BLaER1 (cell line): ENCODE results near the gene FFAR1.
"Not testable (repeated sequence)": the region's sequence is repeated elsewhere in the genome, so short reads cannot be mapped to it uniquely, and the experiment has no call there.

ENCODE experiments used
- H3K27ac ChIP-seq: shearing (Covaris generic); formaldehyde crosslinking; 2 replicates; pipeline ENCODE4 v1.8.1; 2022
- H3K27me3 ChIP-seq: shearing (Covaris generic); formaldehyde crosslinking; 2 replicates; pipeline ENCODE4 v1.8.1; 2022
- H3K36me3 ChIP-seq: shearing (Covaris generic); formaldehyde crosslinking; 2 replicates; pipeline ENCODE4 v1.8.1; 2022
- H3K4me1 ChIP-seq: shearing (Covaris generic); formaldehyde crosslinking; 2 replicates; pipeline ENCODE4 v1.8.1; 2022
- H3K4me2 ChIP-seq: shearing (Covaris generic); formaldehyde crosslinking; 2 replicates; pipeline ENCODE4 v1.8.1; 2022
- H3K4me3 ChIP-seq: shearing (Covaris generic); formaldehyde crosslinking; 2 replicates; pipeline ENCODE4 v1.8.1; 2022
- H3K9ac ChIP-seq: shearing (Covaris generic); formaldehyde crosslinking; 2 replicates; pipeline ENCODE4 v1.8.1; 2022
- H3K9me3 ChIP-seq: shearing (Covaris generic); formaldehyde crosslinking; 2 replicates; pipeline ENCODE4 v1.8.1; 2022
- H4K20me1 ChIP-seq: shearing (Covaris generic); formaldehyde crosslinking; 2 replicates; pipeline ENCODE4 v1.8.1; 2022
- Cebpa-rat ChIP-seq: shearing (Covaris generic); IDR thresholded peaks from 2 replicates; pipeline ENCODE4 v1.8.1; 2022

FFAR1 gene

DNA sequence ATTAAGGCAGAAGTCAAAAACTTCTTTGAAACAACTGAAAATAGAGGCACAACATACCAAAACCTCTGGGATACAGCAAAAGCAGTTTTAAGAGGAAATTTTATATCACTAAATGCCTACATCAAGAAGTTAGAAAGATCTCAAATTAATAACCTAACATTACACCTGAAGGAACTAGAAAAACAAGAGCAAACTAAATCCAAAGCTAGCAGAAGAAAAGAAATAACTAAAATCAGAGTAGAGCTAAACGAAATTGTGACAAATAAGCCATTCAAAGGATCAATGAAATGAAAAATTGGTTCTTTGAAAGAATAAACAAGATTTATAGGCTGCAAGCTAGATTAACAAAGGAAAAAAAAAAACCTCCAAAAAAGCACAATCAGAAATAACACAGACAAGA lies 20.7 kb downstream of the FFAR1 start:
- no peaks in the 10 kb centered on the region for H3K27me3 ChIP-seq
- H3K4me3 ChIP-seq: no peak overlapping the region
- no peaks in the 10 kb centered on the region for H3K9me3 ChIP-seq
- no peak overlapping the region for H3K27ac ChIP-seq
- no peaks in the 10 kb centered on the region for H4K20me1 ChIP-seq
- H3K4me1 ChIP-seq: no peaks in the 10 kb centered on the region
- no peak overlapping the region for H3K4me2 ChIP-seq
- H3K36me3 ChIP-seq: no peaks in the 10 kb centered on the region
- no peak overlapping the region for H3K9ac ChIP-seq
- TF ChIP-seq Cebpa-rat: no peak

DNA sequence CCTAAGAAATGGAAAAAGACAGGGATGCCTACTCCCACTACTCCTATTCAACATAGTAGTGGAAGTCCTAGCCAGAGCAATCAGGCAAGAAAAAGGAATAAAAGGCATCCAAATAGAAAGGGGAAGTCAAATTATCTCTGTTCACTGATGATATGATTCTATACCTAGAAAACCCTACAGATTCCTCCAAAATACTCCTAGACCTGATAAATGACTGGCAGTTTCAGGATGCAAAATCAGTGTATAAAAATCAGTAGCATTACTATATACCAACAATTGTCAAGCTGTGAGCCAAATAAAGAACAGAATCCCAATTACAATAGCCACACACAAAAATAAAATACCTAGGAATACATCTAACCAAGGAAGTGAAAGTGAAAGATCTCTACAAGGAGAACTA lies 21.8 kb downstream of the FFAR1 start:
- TF ChIP-seq Cebpa-rat: no peak
- Histone ChIP-seq H3K4me3 (no peak overlapping the region), H3K9ac (no peak overlapping the region), H3K4me1 (no peaks in the 10 kb centered on the region), H4K20me1 (no peaks in the 10 kb centered on the region), H3K36me3 (no peaks in the 10 kb centered on the region), H3K27me3 (no peaks in the 10 kb centered on the region), H3K4me2 (no peak overlapping the region), H3K27ac (no peak overlapping the region), H3K9me3 (no peaks in the 10 kb centered on the region)

DNA sequence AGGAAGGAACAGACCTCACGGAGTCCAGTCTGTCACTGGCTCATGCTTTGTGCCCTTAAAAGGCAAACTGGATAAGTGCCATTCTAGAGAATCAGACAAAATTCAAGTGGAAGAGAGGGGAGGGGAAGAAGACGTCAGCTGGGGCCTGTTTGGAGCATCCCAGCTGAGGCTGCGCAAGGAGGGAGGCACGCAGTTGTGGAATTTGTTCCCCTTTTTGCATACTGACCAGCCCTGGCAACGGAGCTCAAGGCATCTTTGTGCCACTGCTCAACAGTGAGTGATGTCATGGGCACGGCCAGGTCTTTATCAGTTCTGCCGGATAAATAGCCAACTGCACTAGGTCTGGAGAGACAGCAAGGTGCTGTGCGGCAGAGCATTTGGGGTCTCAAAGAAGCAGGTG lies 23.0 kb downstream of the FFAR1 start, which contains the start of gene GPR42:
TSS of gene GPR42 (plus strand) at position 347 of the 400 bp plus-strand sequence. CDS start 292 bp downstream, outside the sequence.
- no peak within 1 kb of the TSS for H3K4me3 ChIP-seq
- TF ChIP-seq Cebpa-rat: no peak
- H3K27me3 ChIP-seq: no peaks in the 10 kb centered on the region
- no peak within 1 kb of the TSS for H3K27ac ChIP-seq
- no peaks in the 10 kb centered on the region for H3K4me1 ChIP-seq
- no peaks in the 10 kb centered on the region for H4K20me1 ChIP-seq
- no peaks in the 10 kb centered on the region for H3K9me3 ChIP-seq
- no peak within 1 kb of the TSS for H3K4me2 ChIP-seq
- H3K36me3 ChIP-seq: no peaks in the 10 kb centered on the region
- no peak within 1 kb of the TSS for H3K9ac ChIP-seq

DNA sequence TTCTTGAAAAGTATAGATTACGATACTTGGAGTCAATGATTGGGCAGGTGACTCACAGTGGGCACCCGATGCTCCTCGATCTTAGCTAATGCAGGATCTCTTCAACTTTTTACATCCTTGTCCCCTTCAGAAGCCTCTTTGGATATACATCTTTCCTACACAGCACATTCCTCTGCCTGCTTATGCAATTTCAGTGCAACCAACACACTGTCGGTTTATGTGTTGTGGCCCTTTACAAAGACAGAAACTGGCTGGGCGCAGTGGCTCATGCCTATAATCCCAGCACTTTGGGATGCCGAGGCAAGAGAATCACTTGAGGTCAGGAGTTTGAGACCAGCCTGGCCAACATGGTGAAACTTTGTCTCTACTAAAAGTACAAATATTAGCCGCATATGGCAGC lies 25.8 kb downstream of the FFAR1 start:
- Histone ChIP-seq H3K4me2 (no peak overlapping the region), H3K9me3 (peaks cover 5% of the 10 kb centered on the region)

DNA sequence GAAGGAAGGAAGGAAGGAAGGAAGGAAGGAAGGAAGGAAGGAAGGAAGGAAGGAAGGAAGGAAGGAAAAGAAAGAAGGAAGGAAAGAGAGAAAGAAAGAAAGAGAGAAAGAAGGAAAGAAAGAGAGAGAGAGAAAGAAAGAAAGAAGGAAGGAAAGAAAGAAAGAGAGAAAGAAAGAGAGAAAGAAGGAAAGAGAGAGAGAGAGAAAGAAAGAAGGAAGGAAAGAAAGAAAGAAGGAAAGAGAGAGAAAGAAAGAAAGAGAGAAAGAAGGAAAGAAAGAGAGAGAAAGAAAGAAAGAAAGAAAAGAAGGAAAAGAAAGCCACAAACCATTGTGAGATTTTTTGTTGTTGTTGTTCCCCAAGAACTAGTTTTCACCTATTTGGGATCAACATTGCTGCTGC lies 26.3 kb downstream of the FFAR1 start:
- not testable (repeated sequence) for H3K4me3 ChIP-seq, H3K9ac ChIP-seq, H3K36me3 ChIP-seq, H4K20me1 ChIP-seq, H3K4me2 ChIP-seq, H3K27ac ChIP-seq, H3K27me3 ChIP-seq, H3K9me3 ChIP-seq
- peaks cover 20% of the 10 kb centered on the region for H3K4me1 ChIP-seq

More for the DNA sequence above, 25.8 kb downstream of the FFAR1 start:
- Histone ChIP-seq H3K36me3 (no peaks in the 10 kb centered on the region), H3K27me3 (no peaks in the 10 kb centered on the region), H3K27ac (no peak overlapping the region), H3K9ac (no peak overlapping the region), H3K4me1 (peaks cover 20% of the 10 kb centered on the region), H3K4me3 (no peak overlapping the region), H4K20me1 (no peaks in the 10 kb centered on the region)
- no peak for TF ChIP-seq Cebpa-rat

- no peaks in the 10 kb centered on the region for H4K20me1 ChIP-seq
- no peaks in the 10 kb centered on the region for H3K36me3 ChIP-seq
- H3K9me3 ChIP-seq: peaks cover 6% of the 10 kb centered on the region
- H3K4me3 ChIP-seq: no peak overlapping the region
- no peak overlapping the region for H3K4me2 ChIP-seq
- no peak overlapping the region for H3K27ac ChIP-seq
- peaks cover 20% of the 10 kb centered on the region for H3K4me1 ChIP-seq
- TF ChIP-seq Cebpa-rat: no peak
- no peak overlapping the region for H3K9ac ChIP-seq
- H3K27me3 ChIP-seq: no peaks in the 10 kb centered on the region
Observed at GRCh38 chr19:35375505-35376307, 28.0 kb downstream of the FFAR1 start.

GRCh38 chr19:35377656-35378055 lies 30.0 kb downstream of the FFAR1 start:
- Histone ChIP-seq H3K9me3 (peaks cover 6% of the 10 kb centered on the region), H3K4me3 (no peak overlapping the region), H3K4me2 (peak overlapping the region; percentile 38), H3K36me3 (no peaks in the 10 kb centered on the region), H4K20me1 (no peaks in the 10 kb centered on the region), H3K4me1 (peaks cover 20% of the 10 kb centered on the region), H3K9ac (no peak overlapping the region), H3K27me3 (no peaks in the 10 kb centered on the region), H3K27ac (no peak overlapping the region)
- TF ChIP-seq Cebpa-rat: no peak

DNA sequence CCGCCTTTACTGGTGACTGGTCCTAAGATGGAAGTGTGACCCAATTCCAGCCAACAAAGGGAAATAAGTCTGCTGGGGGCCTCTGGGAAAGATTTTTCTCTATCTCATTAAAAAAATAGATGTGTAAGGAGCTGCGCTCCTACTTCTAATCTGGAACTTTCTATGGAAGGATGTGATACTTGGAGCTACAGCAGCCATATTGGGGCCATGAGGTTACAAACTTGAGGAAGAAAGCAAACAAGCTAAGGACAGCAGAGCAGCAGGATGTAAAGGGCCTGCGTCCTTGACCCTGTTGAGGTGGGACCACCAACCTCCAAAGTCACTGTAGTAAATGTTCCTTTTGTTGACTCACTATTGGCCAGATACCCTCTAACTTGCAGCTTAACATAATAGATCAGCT lies 30.7 kb downstream of the FFAR1 start:
- Histone ChIP-seq H3K27ac (no peak overlapping the region), H3K9me3 (peaks cover 13% of the 10 kb centered on the region), H3K36me3 (no peaks in the 10 kb centered on the region), H4K20me1 (no peaks in the 10 kb centered on the region), H3K4me1 (peaks cover 20% of the 10 kb centered on the region), H3K4me2 (no peak overlapping the region), H3K4me3 (no peak overlapping the region), H3K9ac (no peak overlapping the region), H3K27me3 (no peaks in the 10 kb centered on the region)
- TF ChIP-seq Cebpa-rat: no peak

- H3K27me3 ChIP-seq, H3K9ac ChIP-seq, H3K4me2 ChIP-seq, H4K20me1 ChIP-seq, H3K4me3 ChIP-seq, H3K36me3 ChIP-seq, H3K27ac ChIP-seq: not testable (repeated sequence)
- H3K4me1 ChIP-seq: peaks cover 20% of the 10 kb centered on the region
- TF ChIP-seq Cebpa-rat: peak; percentile 50; the same call in 1 of the 2 replicates
- peaks cover 25% of the 10 kb centered on the region for H3K9me3 ChIP-seq
Observed at GRCh38 chr19:35379545-35379944, 31.8 kb downstream of the FFAR1 start.

- H3K4me2 ChIP-seq: no peak overlapping the region
- H3K27ac ChIP-seq: no peak overlapping the region
- peaks cover 30% of the 10 kb centered on the region for H3K9me3 ChIP-seq
- no peaks in the 10 kb centered on the region for H3K27me3 ChIP-seq
- H4K20me1 ChIP-seq: no peaks in the 10 kb centered on the region
- no peak overlapping the region for H3K9ac ChIP-seq
- H3K36me3 ChIP-seq: no peaks in the 10 kb centered on the region
- H3K4me1 ChIP-seq: peaks cover 20% of the 10 kb centered on the region
- no peak for TF ChIP-seq Cebpa-rat
- no peak overlapping the region for H3K4me3 ChIP-seq
Observed at GRCh38 chr19:35379992-35380391, 32.3 kb downstream of the FFAR1 start.
